ENCODE results near the gene TMEM132D.

- TF ChIP-seq CTCF (IDR thresholded peaks at IDR 0.05; ENCODE audit: insufficient read depth, low read depth, low read length) (no peak), EZH2 (IDR thresholded peaks at IDR 0.05; ENCODE audit: insufficient read depth, low read length) (no peak)
Measured at GRCh38 chr12:129841251-129841650, 62.6 kb downstream of the TMEM132D start.

Data from astrocyte (in vitro differentiated cells and primary cell).